HT1080 (cell line): Measurements from ENCODE around the gene LIN7C. TPM values are rescaled to one million over a fixed set of nuclear protein-coding genes. Genes with fewer than 3 reads are reported as not detected.

ENCODE experiments used
- DNase-seq: peaks from one replicate; pipeline ENCODE4 v3.0.0-alpha.2; 2015; ENCODE audit warnings: low read depth
- total RNA-seq: library from RNA; depleted of rRNA; stranded (reverse); fragments of >200 nt; shearing (Covaris generic); gene quantifications from 2 replicates; pipeline ENCODE4 v1.2.3, GENCODE V29; 2014

LIN7C gene
- total RNA-seq, 1 experiment from 2014 or later, result 38.2 TPM

DNA sequence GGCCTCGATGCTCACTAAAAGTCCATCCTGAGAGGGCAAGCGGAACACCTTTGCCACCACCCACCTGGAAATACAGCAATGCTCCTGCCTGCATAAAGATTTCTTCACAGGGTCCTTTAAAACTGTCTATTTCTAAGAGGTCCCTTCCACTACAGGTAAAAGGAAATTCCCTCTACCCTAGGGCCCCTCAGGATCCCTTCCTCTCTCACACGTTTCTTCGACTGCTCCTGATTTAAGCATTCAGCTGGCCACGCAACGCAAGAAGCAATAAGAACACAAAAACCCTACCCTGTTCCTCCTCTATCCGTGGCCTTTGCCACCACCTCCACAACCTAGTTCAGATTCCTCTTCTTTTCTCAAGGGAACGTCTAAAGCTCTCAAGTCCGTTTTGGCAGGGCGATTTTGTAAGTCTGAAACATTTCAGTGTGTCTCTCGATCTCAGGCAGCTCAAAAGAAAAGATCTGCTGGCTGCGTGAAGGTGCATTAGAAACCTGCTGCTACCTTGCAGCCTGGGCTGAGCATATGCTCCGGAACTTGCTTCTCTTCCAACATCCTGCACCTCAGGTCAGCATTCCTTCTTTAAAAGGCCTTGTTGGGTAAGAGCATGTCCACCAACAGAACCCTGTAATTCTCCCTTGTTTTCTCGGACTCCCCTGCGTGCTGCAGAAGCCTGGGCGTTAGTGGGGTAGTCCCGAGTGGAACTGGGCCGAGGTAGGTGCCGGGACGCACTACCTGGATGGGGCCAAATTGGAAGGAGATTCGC, 35.6 kb downstream of the LIN7C start:
- DNase-seq, result no peak

DNA sequence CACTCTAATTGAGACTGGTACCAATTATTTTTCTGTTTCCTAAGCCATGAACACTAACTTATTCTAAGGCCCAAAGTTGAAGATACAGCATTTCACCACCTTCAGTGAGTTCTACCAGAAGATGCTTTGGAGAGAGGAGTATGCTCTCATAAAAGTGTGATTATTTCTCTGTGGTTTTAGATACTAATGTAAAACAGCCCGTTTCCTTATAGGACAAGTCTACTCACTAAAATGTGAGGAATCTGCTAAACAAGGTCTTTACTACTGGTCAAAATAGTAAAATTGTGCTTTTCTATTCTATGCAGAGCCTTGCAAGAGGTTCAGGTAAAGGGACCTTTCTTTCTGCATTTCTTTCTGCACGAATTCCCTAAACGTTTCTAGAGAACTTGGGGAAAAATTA, 36.4 kb downstream of the LIN7C start:
- no peak for DNase-seq

DNA sequence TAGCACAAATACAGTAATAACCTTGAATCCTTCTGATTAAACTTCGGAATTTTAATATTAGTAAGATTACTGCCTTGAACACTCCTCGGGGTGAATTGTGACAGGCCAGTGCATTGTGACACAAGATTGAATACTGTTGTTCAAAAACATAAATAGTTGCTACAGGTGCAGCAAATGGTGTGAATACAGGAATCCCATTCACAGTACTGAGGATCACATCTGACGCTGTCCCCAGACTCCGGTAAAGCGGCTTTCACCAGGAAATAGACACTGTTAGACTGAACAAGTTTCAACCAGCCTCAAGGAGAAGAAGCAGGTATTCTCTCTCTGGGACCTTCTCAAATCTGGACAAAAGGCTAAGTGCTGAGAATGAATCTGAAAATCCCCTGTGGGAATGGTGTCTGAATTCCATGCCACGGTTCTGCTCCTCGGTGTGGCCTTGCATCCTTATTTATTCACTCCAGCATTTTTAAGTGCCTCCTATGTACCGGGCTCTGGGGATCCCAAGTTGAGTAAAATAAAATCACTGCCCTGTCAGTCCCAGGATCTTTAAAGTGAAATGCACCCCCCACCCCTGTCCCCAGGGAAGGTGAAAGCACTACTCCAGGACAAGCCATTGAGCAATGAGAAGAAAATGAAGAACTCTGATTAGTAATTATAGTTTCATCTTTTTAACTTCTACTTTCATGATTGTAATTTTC, 37.4 kb downstream of the LIN7C start:
- DNase-seq, result no peak

DNA sequence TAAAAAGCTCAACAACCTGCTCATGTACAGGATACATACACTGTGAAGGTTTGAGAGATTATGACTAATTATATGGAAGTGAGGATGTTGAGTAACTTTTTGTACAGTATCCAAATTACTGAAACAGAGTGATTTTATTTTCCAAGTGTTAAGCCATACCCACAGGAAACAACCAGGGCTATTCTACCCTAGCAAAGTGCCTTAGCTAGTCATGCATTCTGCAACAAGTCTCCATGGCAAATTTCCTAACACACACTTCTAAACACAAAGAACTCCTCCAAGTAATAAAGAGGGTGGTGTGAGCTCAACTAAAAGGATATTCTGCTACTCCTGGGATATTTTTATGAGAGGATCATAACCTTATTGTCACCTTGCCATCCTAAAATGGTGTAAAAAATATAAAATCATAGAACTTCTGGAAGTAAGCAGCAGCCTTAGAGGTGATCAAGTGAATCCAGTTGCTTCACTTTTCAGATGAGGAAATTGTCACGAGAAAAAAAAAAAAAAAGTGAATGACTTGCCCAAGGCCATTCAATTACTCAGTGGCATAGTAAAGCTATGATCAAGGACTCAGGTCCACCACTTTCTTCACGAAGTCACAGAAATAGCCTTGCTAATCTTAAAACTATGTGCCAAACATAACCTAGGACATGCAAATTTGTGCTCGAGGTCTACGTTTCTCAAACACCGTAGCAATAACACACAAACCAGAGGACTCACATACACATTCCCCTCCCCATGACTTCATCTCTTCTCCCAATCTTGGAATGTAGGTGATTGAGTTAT, 38.2 kb downstream of the LIN7C start:
- peak; percentile 93 for DNase-seq

- DNase-seq, result no peak
Measured at GRCh38 chr11:27467181-27467913, 39.2 kb downstream of the LIN7C start.

- DNase-seq, result no peak
Measured at GRCh38 chr11:27466363-27466762, 40.2 kb downstream of the LIN7C start.

GRCh38 chr11:27465629-27466028, 40.9 kb downstream of the LIN7C start:
- DNase-seq, result no peak

GRCh38 chr11:27464909-27465308, 41.7 kb downstream of the LIN7C start:
- no peak for DNase-seq

DNA sequence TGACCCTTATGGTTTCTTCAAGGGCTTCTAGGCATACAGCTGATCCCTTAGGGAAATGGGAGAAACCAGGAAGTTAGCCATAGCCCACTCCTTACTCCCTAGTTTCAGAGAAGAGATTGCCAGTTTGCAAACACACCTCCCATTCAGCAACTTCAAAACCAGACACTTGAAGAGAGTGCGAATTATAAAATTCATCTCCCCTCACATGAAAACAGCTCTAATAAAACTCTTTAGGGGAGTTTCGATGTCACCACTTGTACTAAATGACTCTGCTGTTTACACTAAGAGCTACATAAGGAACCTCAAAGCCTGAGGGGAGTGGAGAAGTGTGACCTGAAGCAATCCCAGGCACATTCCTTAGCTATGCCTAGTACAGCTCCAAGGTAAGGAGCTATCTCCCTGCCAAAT, 42.3 kb downstream of the LIN7C start:
- DNase-seq, result peak; percentile 42

- peak; percentile 57 for DNase-seq
Measured at GRCh38 chr11:27462543-27462942, 44.0 kb downstream of the LIN7C start.

DNA sequence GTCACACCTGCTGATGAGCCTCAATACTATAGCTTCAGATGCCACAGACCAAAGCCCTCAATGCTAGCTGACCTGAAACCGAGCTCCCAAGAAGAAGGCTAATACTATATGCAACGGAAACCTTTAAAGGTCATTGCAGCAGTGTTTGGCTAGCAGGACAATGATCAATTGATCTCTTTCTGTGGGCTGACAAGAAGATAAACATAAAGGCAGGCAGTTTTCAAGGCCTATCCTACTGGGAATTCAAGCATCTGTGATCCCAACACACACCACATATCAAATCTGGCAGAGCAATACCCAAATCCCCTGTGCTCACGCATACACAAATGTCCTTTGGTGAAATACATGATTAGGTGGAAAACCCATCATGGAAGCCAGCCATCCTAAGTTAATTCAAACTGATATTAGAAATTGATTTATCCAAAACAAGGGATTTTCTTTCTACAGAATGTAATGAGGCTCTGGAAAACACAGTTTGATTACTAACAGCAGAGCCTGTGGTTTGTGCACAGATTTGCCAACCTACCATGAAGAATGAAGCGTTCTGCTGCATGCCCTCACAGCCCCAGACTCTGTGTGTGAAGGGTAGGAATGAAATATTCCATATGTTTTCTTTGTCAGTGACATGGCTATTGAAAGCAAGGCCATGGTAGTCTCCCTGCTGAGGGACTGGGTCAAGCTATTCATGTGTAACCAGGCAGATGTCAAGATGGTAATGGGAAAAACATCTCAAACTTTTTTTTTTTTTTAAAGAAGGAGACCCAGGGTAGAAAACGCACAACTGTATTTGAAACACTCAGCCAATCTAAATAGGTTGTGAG, 46.2 kb downstream of the LIN7C start:
- DNase-seq, result no peak

DNA sequence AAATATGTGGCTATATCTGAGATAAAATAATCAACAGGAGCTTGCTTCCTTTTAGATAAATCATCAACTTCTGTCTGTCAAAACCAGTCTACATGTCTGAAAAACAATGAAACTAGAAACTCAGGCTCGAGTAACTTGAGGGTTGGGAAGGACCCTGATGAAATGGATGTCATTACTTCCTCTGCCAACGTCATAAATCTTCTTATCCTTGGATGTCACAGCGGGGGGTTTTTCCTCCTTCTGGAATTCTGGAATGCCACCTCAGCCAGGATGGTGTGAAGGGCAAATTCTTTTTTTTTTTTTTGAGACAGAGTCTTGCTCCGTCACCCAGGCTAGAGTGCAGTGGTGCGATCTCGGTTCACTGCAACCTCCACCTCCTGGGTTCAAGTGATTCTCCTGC, 47.4 kb downstream of the LIN7C start:
- no peak for DNase-seq

GRCh38 chr11:27458182-27458581, 48.4 kb downstream of the LIN7C start:
- DNase-seq, result no peak

DNA sequence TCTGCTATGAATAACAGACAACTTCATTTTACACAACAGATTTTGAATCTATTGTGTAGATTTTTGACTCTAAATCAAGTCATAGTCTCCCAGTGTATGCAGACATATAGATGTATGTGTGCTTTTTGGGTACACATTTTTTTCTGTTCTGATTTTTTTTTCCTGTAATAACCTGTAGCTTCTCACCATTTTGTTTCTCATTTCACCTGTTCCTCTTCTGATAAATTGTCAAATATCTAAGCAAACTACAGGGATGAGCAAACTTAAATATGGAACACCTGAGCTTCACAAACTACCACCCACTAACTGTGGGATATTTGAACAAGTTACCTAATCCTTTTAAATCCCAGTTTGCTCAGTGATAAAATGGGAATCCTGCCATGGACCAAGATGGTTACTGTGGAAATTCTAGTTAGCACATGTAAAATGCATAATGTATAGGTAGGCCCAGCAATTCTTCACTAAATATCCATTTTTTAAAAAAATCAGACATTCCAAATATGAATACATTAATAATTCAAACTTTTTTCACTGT, 49.7 kb downstream of the LIN7C start:
- no peak for DNase-seq

DNA sequence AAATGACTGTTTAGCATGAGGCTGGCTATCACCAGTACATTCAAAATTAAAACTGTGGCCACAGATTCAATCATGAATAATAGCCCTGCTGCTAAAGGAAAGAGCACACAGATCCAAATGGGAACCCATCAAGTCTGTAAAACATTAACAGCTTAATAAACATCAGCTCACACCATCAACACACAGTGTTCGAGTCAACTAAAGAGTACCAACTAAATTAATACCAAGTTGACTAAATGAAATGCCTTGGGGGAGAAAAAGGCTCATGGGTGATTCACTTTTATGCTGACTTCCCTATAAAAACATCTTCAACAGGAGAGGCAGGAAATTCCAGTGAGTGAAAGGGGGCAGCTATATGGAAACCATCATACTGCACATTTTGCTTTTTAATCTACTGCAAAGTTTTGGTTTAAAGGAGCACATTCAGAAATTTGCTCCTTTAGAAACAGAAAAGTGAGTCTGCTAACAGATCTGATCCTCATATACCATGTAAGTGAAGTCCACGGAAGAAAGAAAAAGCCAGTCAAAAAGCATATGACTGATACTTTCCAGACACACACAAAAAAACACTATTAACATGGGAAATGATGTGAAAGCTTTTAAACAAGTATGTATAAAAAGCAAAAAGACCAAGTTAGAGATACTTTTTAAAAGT, 50.3 kb downstream of the LIN7C start:
- DNase-seq, result peak; percentile 69

- no peak for DNase-seq
Measured at GRCh38 chr11:27455667-27456066, 50.9 kb downstream of the LIN7C start.

GRCh38 chr11:27453701-27454100, 52.9 kb downstream of the LIN7C start:
- DNase-seq, result no peak

DNA sequence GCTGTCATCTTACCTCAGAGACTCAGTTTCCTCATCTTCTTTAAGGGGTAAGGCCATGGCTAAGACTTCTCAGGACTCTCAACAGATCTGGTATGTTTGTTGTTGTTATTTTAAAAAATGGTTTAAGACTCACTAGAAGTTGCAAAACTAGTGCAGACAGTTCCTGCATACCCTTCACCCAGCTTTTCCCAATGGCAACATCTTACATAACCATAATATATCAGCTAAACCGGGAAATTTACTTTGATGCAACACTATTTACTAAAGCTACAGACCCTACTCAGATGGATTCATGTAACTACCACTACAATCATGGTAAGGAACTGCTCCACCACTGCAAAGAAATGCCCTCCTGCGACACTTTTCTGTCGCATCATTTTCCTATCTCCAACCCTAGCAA, 54.4 kb downstream of the LIN7C start:
- DNase-seq, result no peak

GRCh38 chr11:27451244-27451965, 55.2 kb downstream of the LIN7C start:
- DNase-seq, result no peak
